ENCODE data around the gene CEP250. TPM values are rescaled to one million over a fixed set of nuclear protein-coding genes. Genes with fewer than 3 reads are reported as not detected.
A peak's percentile ranks its signal among the peaks of the same experiment; 100 is the strongest.

Gene CEP250
- total and polyA plus RNA-seq, 2 of the 4 experiments (the other 2 are of a cell fraction): 22.7 to 35.1 TPM

GRCh38 chr20:35447082-35447789, 8.2 kb upstream of the CEP250 start:
- Histone ChIP-seq H4K8ac (ENCODE audit: low read depth in 2 of 2, low read length in 2 of 2) (peak overlapping the region in 1 of 2 experiments; percentile 76; a peak in 1 of 4 replicates), H3K56ac (ENCODE audit: extremely low read depth, insufficient read depth, low read length) (no peak overlapping the region), H2AK9ac (replicated peaks; ENCODE audit: low read depth, low read length, poor library complexity) (no peak overlapping the region), H3K27me3 (ENCODE audit: control insufficient read depth, insufficient read depth, low read length) (no peaks in the 10 kb centered on the region), H2AK5ac (ENCODE audit: low read depth, low read length) (no peak overlapping the region), H3K36me3 (ENCODE audit: control insufficient read depth, insufficient read depth, low read length) (no peaks in the 10 kb centered on the region), H3K14ac (replicated peaks; ENCODE audit: low read depth, low read length) (no peak overlapping the region), H4K5ac (ENCODE audit: low read depth, low read length) (no peak overlapping the region), H3K4me3 (ENCODE audit: insufficient read depth, low read depth, low read length) (peak overlapping the region; percentile 32; the same call in 1 of the 2 replicates), H3K4me1 (ENCODE audit: control insufficient read depth, insufficient read depth, low read length) (peaks cover 2% of the 10 kb centered on the region), H3K9me1 (ENCODE audit: insufficient read depth, low read length) (peaks cover 11% of the 10 kb centered on the region; the same call in 1 of the 2 replicates), H4K91ac (ENCODE audit: insufficient read depth, low read depth, low read length) (no peak overlapping the region), H2BK20ac (ENCODE audit: low read depth, low read length) (no peak overlapping the region), H2BK15ac (ENCODE audit: low read depth, low read length) (no peak overlapping the region), H2BK5ac (ENCODE audit: low read depth, low read length, poor library complexity, severe bottlenecking) (no peak overlapping the region), H3K9me3 (ENCODE audit: control insufficient read depth, insufficient read depth, low read length) (no peaks in the 10 kb centered on the region), H3K18ac (ENCODE audit: low read depth, low read length) (no peak overlapping the region), H3K27ac (ENCODE audit: insufficient read depth, low read length) (no peak overlapping the region), H3K79me1 (ENCODE audit: low read depth in 1 of 2, low read length in 2 of 2) (no peaks in the 10 kb centered on the region), H3K4me2 (ENCODE audit: low read depth, low read length) (peak overlapping the region; percentile 55; the same call in 1 of the 2 replicates), H4K20me1 (ENCODE audit: insufficient read depth, low read length) (no peaks in the 10 kb centered on the region), H3K23ac (ENCODE audit: low read depth, low read length) (no peak overlapping the region), H3K9ac (ENCODE audit: low read depth, low read length) (no peak overlapping the region), H2BK120ac (ENCODE audit: low read depth, low read length) (0 out of 2 replicates have a peak overlapping the region, but pooled peaks have one; percentile 20), H3K4ac (ENCODE audit: low read depth, low read length) (peak overlapping the region; percentile 19; the same call in 1 of the 2 replicates), H2AFZ (replicated peaks; ENCODE audit: low read length, poor library complexity) (peak overlapping the region; percentile 68)
- no CpG with 5 or more reads among the region's 11 CpGs for WGBS, 2 experiments (ENCODE audit: extremely low coverage in 2 of 2, insufficient read length in 1 of 2)
- ChIA-PET POLR2A (ENCODE audit: unreplicated experiment) (no interaction called here), CTCF (interaction anchor here (0.5 to 1.8 kb wide), 9 partner anchors 8 to 669 kb away, joined by 3 to 9 read pairs (median 3); partner anchors contain the start of genes GDF5 and MMP24OS)
- TF ChIP-seq RAD21 (IDR thresholded peaks at IDR 0.05; ENCODE audit: low read length): peak; percentile 82
- no peak for TF ChIP-seq RCOR1 (IDR thresholded peaks at IDR 0.05; ENCODE audit: insufficient replicate concordance, low read length)
- TF ChIP-seq SMC3 (IDR thresholded peaks at IDR 0.05; ENCODE audit: low read depth, low read length): peak; percentile 89
- no peak for TF ChIP-seq RFX5 (IDR thresholded peaks at IDR 0.05; ENCODE audit: low read depth, low read length)
- TF ChIP-seq ELK1 (IDR thresholded peaks at IDR 0.05; ENCODE audit: borderline replicate concordance, low read depth, low read length): no peak
- TF ChIP-seq MAFK (IDR thresholded peaks at IDR 0.05; ENCODE audit: low read depth, low read length): no peak
- no peak for TF ChIP-seq BHLHE40 (IDR thresholded peaks at IDR 0.05; ENCODE audit: low read depth, low read length)
- TF ChIP-seq, protein P1, sequence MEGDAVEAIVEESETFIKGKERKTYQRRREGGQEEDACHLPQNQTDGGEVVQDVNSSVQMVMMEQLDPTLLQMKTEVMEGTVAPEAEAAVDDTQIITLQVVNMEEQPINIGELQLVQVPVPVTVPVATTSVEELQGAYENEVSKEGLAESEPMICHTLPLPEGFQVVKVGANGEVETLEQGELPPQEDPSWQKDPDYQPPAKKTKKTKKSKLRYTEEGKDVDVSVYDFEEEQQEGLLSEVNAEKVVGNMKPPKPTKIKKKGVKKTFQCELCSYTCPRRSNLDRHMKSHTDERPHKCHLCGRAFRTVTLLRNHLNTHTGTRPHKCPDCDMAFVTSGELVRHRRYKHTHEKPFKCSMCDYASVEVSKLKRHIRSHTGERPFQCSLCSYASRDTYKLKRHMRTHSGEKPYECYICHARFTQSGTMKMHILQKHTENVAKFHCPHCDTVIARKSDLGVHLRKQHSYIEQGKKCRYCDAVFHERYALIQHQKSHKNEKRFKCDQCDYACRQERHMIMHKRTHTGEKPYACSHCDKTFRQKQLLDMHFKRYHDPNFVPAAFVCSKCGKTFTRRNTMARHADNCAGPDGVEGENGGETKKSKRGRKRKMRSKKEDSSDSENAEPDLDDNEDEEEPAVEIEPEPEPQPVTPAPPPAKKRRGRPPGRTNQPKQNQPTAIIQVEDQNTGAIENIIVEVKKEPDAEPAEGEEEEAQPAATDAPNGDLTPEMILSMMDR (conservative IDR thresholded peaks at IDR 0.05; ENCODE audit: low read depth, low read length): peak; percentile 85
- no peak for TF ChIP-seq USF2 (IDR thresholded peaks at IDR 0.05; ENCODE audit: low read depth, low read length)
- TF ChIP-seq NFE2L2 (IDR thresholded peaks at IDR 0.05; ENCODE audit: low read depth, low read length): no peak
- ATAC-seq (ENCODE audit: low read depth) (peak; percentile 96), DNase-seq (peak; percentile 73)
- dilution Hi-C loops (cut with HindIII; ENCODE audit: low sequenced_read_pairs, unreplicated experiment): no loop called here
- BruUV-seq (replicated peaks): no TSS peak
- in situ Hi-C loops (cut with MboI; ENCODE audit: low sequenced_read_pairs): loop anchor here (25.0 kb wide), 2 partner anchors 310 to 610 kb away; partner anchors contain the start of genes EDEM2 and NCOA6
- intact Hi-C loops (cut with micrococcal nuclease): loop anchor here (1.0 to 2.0 kb wide), 2 partner anchors 143 to 302 kb away; no protein-coding TSS in a partner anchor
